AG08396 (cell line): ENCODE measurements around the gene MTMR3.
A peak's percentile ranks its signal among the peaks of the same experiment; 100 is the strongest.
"Not testable (repeated sequence)": the region's sequence is repeated elsewhere in the genome, so short reads cannot be mapped to it uniquely, and the experiment has no call there.

ENCODE experiments used
- DNase-seq: peaks from one replicate; pipeline ENCODE4 v3.0.0; 2012; ENCODE audit warnings: low spot score, mixed read lengths

MTMR3 gene

GRCh38 chr22:29883045-29883774 lies at the start of gene MTMR3:
MTMR3 (plus strand) TSS chr22:29883174; CDS start chr22:29971060, 87,886 bp downstream.
- peak; percentile 88 for DNase-seq

GRCh38 chr22:29833392-29833965 lies 49.5 kb upstream of the MTMR3 start:
- no peak for DNase-seq

GRCh38 chr22:29834046-29834445 lies 48.9 kb upstream of the MTMR3 start:
- DNase-seq: no peak

- DNase-seq: not testable (repeated sequence)
These were observed 46.1 kb upstream of the MTMR3 start for GRCh38 chr22:29836791-29837370.

- peak; percentile 98 for DNase-seq
These were observed 45.0 kb upstream of the MTMR3 start, which contains the start of gene ASCC2 for GRCh38 chr22:29837741-29838598. ASCC2 (minus strand) TSS chr22:29838274; CDS start chr22:29832325, 5,949 bp downstream.

- DNase-seq: no peak
These were observed 44.4 kb upstream of the MTMR3 start for GRCh38 chr22:29838599-29838956.

GRCh38 chr22:29839039-29839438 lies 43.9 kb upstream of the MTMR3 start:
- DNase-seq: no peak

- DNase-seq: no peak
These were observed 42.5 kb upstream of the MTMR3 start for GRCh38 chr22:29840498-29840897.

GRCh38 chr22:29842172-29842571 lies 40.8 kb upstream of the MTMR3 start:
- no peak for DNase-seq

- DNase-seq: peak; percentile 75
These were observed 40.2 kb upstream of the MTMR3 start for GRCh38 chr22:29842740-29843139.

GRCh38 chr22:29846290-29846689 lies 36.7 kb upstream of the MTMR3 start:
- DNase-seq: no peak

- DNase-seq: no peak
These were observed 34.9 kb upstream of the MTMR3 start for GRCh38 chr22:29848111-29848510.

GRCh38 chr22:29854432-29854831 lies 28.5 kb upstream of the MTMR3 start:
- DNase-seq: no peak

GRCh38 chr22:29855611-29856181 lies 27.3 kb upstream of the MTMR3 start:
- DNase-seq: no peak

GRCh38 chr22:29856496-29856895 lies 26.5 kb upstream of the MTMR3 start:
- no peak for DNase-seq

GRCh38 chr22:29859030-29859429 lies 23.9 kb upstream of the MTMR3 start:
- not testable (repeated sequence) for DNase-seq

- no peak for DNase-seq
These were observed 22.8 kb upstream of the MTMR3 start for GRCh38 chr22:29860006-29860766.

- no peak for DNase-seq
These were observed 21.2 kb upstream of the MTMR3 start for GRCh38 chr22:29861672-29862297.

- not testable (repeated sequence) for DNase-seq
These were observed 17.4 kb upstream of the MTMR3 start for GRCh38 chr22:29865572-29865971.

GRCh38 chr22:29867260-29867659 lies 15.7 kb upstream of the MTMR3 start:
- DNase-seq: no peak

- DNase-seq: no peak
These were observed 15.1 kb upstream of the MTMR3 start for GRCh38 chr22:29867851-29868250.
